ENCODE measurements around the gene DUSP12.

DNA sequence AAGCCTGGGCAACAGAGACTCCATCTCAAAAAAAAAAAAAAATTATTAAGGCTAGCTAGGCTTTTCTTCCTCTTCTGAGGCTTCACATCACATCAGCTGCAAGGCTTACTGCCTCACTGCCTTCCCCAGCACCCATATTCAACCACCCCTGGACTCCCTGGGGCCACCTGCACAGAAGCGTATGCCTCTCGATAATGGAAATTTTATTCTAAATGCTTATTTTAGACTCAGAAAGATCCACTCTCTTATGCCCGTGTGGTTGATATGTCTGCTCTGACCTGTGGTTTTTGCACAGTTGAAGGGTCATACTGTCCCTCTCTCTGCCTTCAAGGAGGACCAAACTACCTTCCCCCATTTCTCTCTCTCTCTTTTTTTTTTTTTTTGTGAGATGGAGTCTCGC, 44.0 kb upstream of the DUSP12 start:
- TF ChIP-seq CTCF (conservative IDR thresholded peaks at IDR 0.05; ENCODE audit: low read depth, low read length) (no peak), EZH2 (IDR thresholded peaks at IDR 0.05; ENCODE audit: borderline replicate concordance, low read depth, low read length, poor library complexity, severe bottlenecking) (no peak)

All from A673 (cell line).